ENCODE data around the gene GAR1.
"Not testable (repeated sequence)": the region's sequence is repeated elsewhere in the genome, so short reads cannot be mapped to it uniquely, and the experiment has no call there.

The GAR1 gene

GRCh38 chr4:109815151-109816081, at the start of gene GAR1:
Gene GAR1 (plus strand): TSS chr4:109815762. CDS start chr4:109816165, 403 bp downstream.
- DNase-seq (ENCODE audit: low spot score): peak; percentile 89

- not testable (repeated sequence) for DNase-seq (ENCODE audit: low spot score)
These were observed 33.5 kb upstream of the GAR1 start for GRCh38 chr4:109782092-109782491.

GRCh38 chr4:109786846-109787245, 28.7 kb upstream of the GAR1 start:
- no peak for DNase-seq (ENCODE audit: low spot score)

GRCh38 chr4:109787807-109788206, 27.8 kb upstream of the GAR1 start:
- no peak for DNase-seq (ENCODE audit: low spot score)

- no peak for DNase-seq (ENCODE audit: low spot score)
These were observed 20.5 kb upstream of the GAR1 start for GRCh38 chr4:109795059-109795458.

GRCh38 chr4:109798866-109799265, 16.7 kb upstream of the GAR1 start:
- no peak for DNase-seq (ENCODE audit: low spot score)

- DNase-seq (ENCODE audit: low spot score): no peak
These were observed 14.3 kb upstream of the GAR1 start for GRCh38 chr4:109801099-109801789.

GRCh38 chr4:109801895-109802319, 13.7 kb upstream of the GAR1 start, which contains the start of gene CFI:
Gene CFI (minus strand): TSS chr4:109801999. CDS start chr4:109801971, 28 bp downstream.
- DNase-seq (ENCODE audit: low spot score): peak; percentile 46

- peak; percentile 46 for DNase-seq (ENCODE audit: low spot score)
These were observed 11.5 kb upstream of the GAR1 start for GRCh38 chr4:109803924-109804571.

GRCh38 chr4:109809655-109810054, 5.9 kb upstream of the GAR1 start:
- DNase-seq (ENCODE audit: low spot score): no peak

- DNase-seq (ENCODE audit: low spot score): no peak
These were observed 4.8 kb upstream of the GAR1 start for GRCh38 chr4:109810552-109811387.

GRCh38 chr4:109811707-109812106, 3.9 kb upstream of the GAR1 start:
- no peak for DNase-seq (ENCODE audit: low spot score)

GRCh38 chr4:109816082-109816442, 500 bp downstream of the GAR1 start:
- DNase-seq (ENCODE audit: low spot score): no peak

GRCh38 chr4:109816894-109817293, 1.3 kb downstream of the GAR1 start:
- no peak for DNase-seq (ENCODE audit: low spot score)

GRCh38 chr4:109818268-109818667, 2.7 kb downstream of the GAR1 start:
- no peak for DNase-seq (ENCODE audit: low spot score)

- no peak for DNase-seq (ENCODE audit: low spot score)
These were observed 5.0 kb downstream of the GAR1 start for GRCh38 chr4:109820563-109820962.

GRCh38 chr4:109821185-109821584, 5.6 kb downstream of the GAR1 start:
- no peak for DNase-seq (ENCODE audit: low spot score)

- DNase-seq (ENCODE audit: low spot score): no peak
These were observed 11.2 kb downstream of the GAR1 start for GRCh38 chr4:109826719-109827118.

- no peak for DNase-seq (ENCODE audit: low spot score)
These were observed 12.1 kb downstream of the GAR1 start, which contains the start of gene RRH for GRCh38 chr4:109827672-109828071. Gene RRH (plus strand): TSS chr4:109827972. CDS start chr4:109828028, 56 bp downstream.

GRCh38 chr4:109833756-109834155, 18.2 kb downstream of the GAR1 start:
- DNase-seq (ENCODE audit: low spot score): no peak

GRCh38 chr4:109836985-109837384, 21.4 kb downstream of the GAR1 start:
- DNase-seq (ENCODE audit: low spot score): no peak
